ENCODE data around the gene KCNK1. TPM values are rescaled to one million over a fixed set of nuclear protein-coding genes. Genes with fewer than 3 reads are reported as not detected.

The KCNK1 gene
- polyA plus RNA-seq, 1 donor from 2014 or later = 1.8 TPM

GRCh38 chr1:233664253-233664652, 50.3 kb downstream of the KCNK1 start:
- Histone ChIP-seq H3K27me3 (ENCODE audit: insufficient read depth, low read depth, low read length) (no peaks in the 10 kb centered on the region), H2AFZ (ENCODE audit: low read depth, low read length) (no peak overlapping the region), H3F3A (ENCODE audit: insufficient read depth, low read length, poor library complexity, severe bottlenecking) (no peaks in the 10 kb centered on the region), H4K20me1 (ENCODE audit: insufficient read depth) (no peaks in the 10 kb centered on the region), H3K27ac (ENCODE audit: low read length) (no peak overlapping the region), H3K9me3 (ENCODE audit: low read length) (no peaks in the 10 kb centered on the region), H3K4me2 (ENCODE audit: low read length) (no peak overlapping the region), H3K9ac (ENCODE audit: low read length) (no peak overlapping the region), H3K4me3 (ENCODE audit: low read length) (no peak overlapping the region), H3K79me2 (replicated peaks; ENCODE audit: insufficient read depth, low read length) (no peaks in the 10 kb centered on the region), H3K36me3 (ENCODE audit: insufficient read depth, low read length) (no peaks in the 10 kb centered on the region), H3K9me2 (ENCODE audit: insufficient read depth, low read length) (no peaks in the 10 kb centered on the region)
- TF ChIP-seq EZH2 (IDR thresholded peaks at IDR 0.05; ENCODE audit: borderline replicate concordance, insufficient read depth, low read length, poor library complexity, severe bottlenecking) = no peak
- no peak for TF ChIP-seq TAF1 (IDR thresholded peaks at IDR 0.05; ENCODE audit: low read depth)
- no peak for TF ChIP-seq CTCF (IDR thresholded peaks at IDR 0.05; ENCODE audit: poor library complexity, severe bottlenecking)
- no peak for TF ChIP-seq REST (IDR thresholded peaks at IDR 0.05; ENCODE audit: borderline replicate concordance)
- no peak for TF ChIP-seq EP300 (conservative IDR thresholded peaks at IDR 0.05; ENCODE audit: poor library complexity, severe bottlenecking)
- no peak for TF ChIP-seq RAD21 (conservative IDR thresholded peaks at IDR 0.05)
- no peak for TF ChIP-seq POLR2AphosphoS5 (IDR thresholded peaks at IDR 0.05)
- no peak for TF ChIP-seq SMC3 (conservative IDR thresholded peaks at IDR 0.05; ENCODE audit: poor library complexity)
- TF ChIP-seq MXI1 (conservative IDR thresholded peaks at IDR 0.05; ENCODE audit: poor library complexity, severe bottlenecking) = no peak

- no peaks in the 10 kb centered on the region for H3K27me3 ChIP-seq (ENCODE audit: insufficient read depth, low read depth, low read length)
- no peak overlapping the region for H3K4me3 ChIP-seq (ENCODE audit: low read length)
- H4K20me1 ChIP-seq (ENCODE audit: insufficient read depth) = no peaks in the 10 kb centered on the region
- H3K9ac ChIP-seq (ENCODE audit: low read length) = no peak overlapping the region
- H3K27ac ChIP-seq (ENCODE audit: low read length) = no peak overlapping the region
- H3K79me2 ChIP-seq (replicated peaks; ENCODE audit: insufficient read depth, low read length) = no peaks in the 10 kb centered on the region
- H3K36me3 ChIP-seq (ENCODE audit: insufficient read depth, low read length) = no peaks in the 10 kb centered on the region
- TF ChIP-seq REST (IDR thresholded peaks at IDR 0.05; ENCODE audit: borderline replicate concordance) = no peak
- no peak for TF ChIP-seq EZH2 (IDR thresholded peaks at IDR 0.05; ENCODE audit: borderline replicate concordance, insufficient read depth, low read length, poor library complexity, severe bottlenecking)
- TF ChIP-seq MXI1 (conservative IDR thresholded peaks at IDR 0.05; ENCODE audit: poor library complexity, severe bottlenecking) = no peak
- TF ChIP-seq RAD21 (conservative IDR thresholded peaks at IDR 0.05) = no peak
- no peak for TF ChIP-seq CTCF (IDR thresholded peaks at IDR 0.05; ENCODE audit: poor library complexity, severe bottlenecking)
- no peak for TF ChIP-seq EP300 (conservative IDR thresholded peaks at IDR 0.05; ENCODE audit: poor library complexity, severe bottlenecking)
- no peak for TF ChIP-seq POLR2AphosphoS5 (IDR thresholded peaks at IDR 0.05)
- no peak for TF ChIP-seq SMC3 (conservative IDR thresholded peaks at IDR 0.05; ENCODE audit: poor library complexity)
- TF ChIP-seq TAF1 (IDR thresholded peaks at IDR 0.05; ENCODE audit: low read depth) = no peak
- no peaks in the 10 kb centered on the region for H3K9me3 ChIP-seq (ENCODE audit: low read length)
- no peaks in the 10 kb centered on the region for H3F3A ChIP-seq (ENCODE audit: insufficient read depth, low read length, poor library complexity, severe bottlenecking)
- no peak overlapping the region for H2AFZ ChIP-seq (ENCODE audit: low read depth, low read length)
- no peak overlapping the region for H3K4me2 ChIP-seq (ENCODE audit: low read length)
- H3K9me2 ChIP-seq (ENCODE audit: insufficient read depth, low read length) = no peaks in the 10 kb centered on the region
Observed at GRCh38 chr1:233664804-233665574, 51.1 kb downstream of the KCNK1 start.
